DOHH2 (cell line): ENCODE measurements around the gene PRR14L.

Experiments
- H3F3A ChIP-seq: fragments of 200-600 bp; sonication (generic), shearing (Covaris generic); 2 replicates; pipeline ENCODE4 v1.6.0; 2016; ENCODE audit warnings: antibody characterized with exemption, mild to moderate bottlenecking; ENCODE audit not compliant: control insufficient read depth, insufficient read depth
- H3K27ac ChIP-seq: fragments of 200-600 bp; sonication (generic); 2 replicates; pipeline ENCODE4 v1.5.1; 2014; ENCODE audit warnings: low read depth, mild to moderate bottlenecking, low read length, moderate library complexity
- H3K27me3 ChIP-seq: fragments of 200-600 bp; sonication (generic); 2 replicates; pipeline ENCODE4 v1.6.1; 2014; ENCODE audit warnings: mild to moderate bottlenecking, low read length, mixed read lengths; ENCODE audit not compliant: control insufficient read depth
- H3K36me3 ChIP-seq: fragments of 200-600 bp; sonication (generic); 2 replicates; pipeline ENCODE4 v1.6.1; 2014; ENCODE audit warnings: mild to moderate bottlenecking, low read length, moderate library complexity, mixed read lengths; ENCODE audit not compliant: control insufficient read depth
- H3K4me1 ChIP-seq: fragments of 200-600 bp; sonication (generic); 2 replicates; pipeline ENCODE4 v1.6.1; 2014; ENCODE audit warnings: mild to moderate bottlenecking, low read length, mixed read lengths; ENCODE audit not compliant: control insufficient read depth
- H3K4me2 ChIP-seq: fragments of 200-600 bp; sonication (generic); 2 replicates; pipeline ENCODE4 v1.6.0; 2014; ENCODE audit warnings: mild to moderate bottlenecking, low read length, moderate library complexity
- H3K4me3 ChIP-seq: fragments of 200-600 bp; sonication (generic); 2 replicates; pipeline ENCODE4 v1.5.1; 2014; ENCODE audit warnings: mild to moderate bottlenecking, low read length, mixed read lengths
- H3K79me2 ChIP-seq: fragments of 200-600 bp; sonication (generic); 2 replicates; pipeline ENCODE4 v1.6.1; 2014; ENCODE audit warnings: mild to moderate bottlenecking, low read length, mixed read lengths; ENCODE audit not compliant: control insufficient read depth
- H3K9me2 ChIP-seq: fragments of 200-600 bp; sonication (generic); replicated peaks from 2 replicates; pipeline ENCODE4 v1.6.1; 2014; ENCODE audit warnings: mild to moderate bottlenecking, low read length, mixed read lengths; ENCODE audit not compliant: control insufficient read depth
- H3K9me3 ChIP-seq: fragments of 200-600 bp; sonication (generic); 2 replicates; pipeline ENCODE4 v1.6.1; 2014; ENCODE audit warnings: antibody characterized with exemption, low read length, mixed read lengths; ENCODE audit not compliant: control insufficient read depth, insufficient read depth
- H4K20me1 ChIP-seq: fragments of 200-600 bp; sonication (generic); 2 replicates; pipeline ENCODE4 v1.6.0; 2014; ENCODE audit warnings: low read depth, mild to moderate bottlenecking, antibody characterized with exemption, low read length, moderate library complexity; ENCODE audit not compliant: control insufficient read depth, insufficient read depth
- EZH2phosphoT487 ChIP-seq: fragments of 200-600 bp; sonication (generic); IDR thresholded peaks from 2 replicates; pipeline ENCODE4 v1.6.1; 2017; ENCODE audit warnings: borderline replicate concordance, mild to moderate bottlenecking, antibody characterized with exemption, low read length, moderate library complexity, mixed read lengths
- TF ChIP-seq, protein P1 (sequence below): fragments of 200-600 bp; sonication (generic); IDR thresholded peaks from one replicate; pipeline ENCODE4 v1.5.1; 2014; ENCODE audit warnings: antibody characterized with exemption, mild to moderate bottlenecking, low read depth, low read length; ENCODE audit not compliant: poor library complexity, severe bottlenecking

The PRR14L gene

DNA sequence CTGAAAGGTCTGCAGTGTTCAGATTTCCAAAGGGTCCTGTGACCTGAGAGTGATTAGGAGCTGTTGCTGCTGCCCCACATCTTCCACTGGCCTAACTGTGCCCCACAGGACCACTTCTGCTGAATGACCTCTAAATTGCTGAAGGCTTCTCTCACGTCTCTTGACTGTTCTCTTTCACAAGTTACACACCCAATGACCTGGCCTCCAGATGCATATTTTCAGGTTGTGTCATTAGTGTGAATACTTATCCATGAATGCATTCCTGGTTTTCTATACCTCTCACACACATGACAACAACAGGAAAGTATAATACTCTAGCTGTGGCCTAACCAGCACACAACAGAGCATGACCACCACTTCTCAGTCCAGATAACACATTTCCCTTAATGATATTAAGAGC, 15.4 kb downstream of the PRR14L start:
- no peak overlapping the region for H3K27ac ChIP-seq
- no peak overlapping the region for H3K4me3 ChIP-seq
- peaks cover 96% of the 10 kb centered on the region for H3K79me2 ChIP-seq
- H3K4me1 ChIP-seq, result no peaks in the 10 kb centered on the region
- TF ChIP-seq, protein P1, sequence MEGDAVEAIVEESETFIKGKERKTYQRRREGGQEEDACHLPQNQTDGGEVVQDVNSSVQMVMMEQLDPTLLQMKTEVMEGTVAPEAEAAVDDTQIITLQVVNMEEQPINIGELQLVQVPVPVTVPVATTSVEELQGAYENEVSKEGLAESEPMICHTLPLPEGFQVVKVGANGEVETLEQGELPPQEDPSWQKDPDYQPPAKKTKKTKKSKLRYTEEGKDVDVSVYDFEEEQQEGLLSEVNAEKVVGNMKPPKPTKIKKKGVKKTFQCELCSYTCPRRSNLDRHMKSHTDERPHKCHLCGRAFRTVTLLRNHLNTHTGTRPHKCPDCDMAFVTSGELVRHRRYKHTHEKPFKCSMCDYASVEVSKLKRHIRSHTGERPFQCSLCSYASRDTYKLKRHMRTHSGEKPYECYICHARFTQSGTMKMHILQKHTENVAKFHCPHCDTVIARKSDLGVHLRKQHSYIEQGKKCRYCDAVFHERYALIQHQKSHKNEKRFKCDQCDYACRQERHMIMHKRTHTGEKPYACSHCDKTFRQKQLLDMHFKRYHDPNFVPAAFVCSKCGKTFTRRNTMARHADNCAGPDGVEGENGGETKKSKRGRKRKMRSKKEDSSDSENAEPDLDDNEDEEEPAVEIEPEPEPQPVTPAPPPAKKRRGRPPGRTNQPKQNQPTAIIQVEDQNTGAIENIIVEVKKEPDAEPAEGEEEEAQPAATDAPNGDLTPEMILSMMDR, result no peak
- no peak for TF ChIP-seq EZH2phosphoT487
- H4K20me1 ChIP-seq, result peaks cover 7% of the 10 kb centered on the region; the same call in 1 of the 2 replicates
- no peaks in the 10 kb centered on the region for H3K9me3 ChIP-seq
- H3K9me2 ChIP-seq, result no peaks in the 10 kb centered on the region
- H3K27me3 ChIP-seq, result no peaks in the 10 kb centered on the region
- peaks cover 68% of the 10 kb centered on the region for H3K36me3 ChIP-seq
- no peak overlapping the region for H3K4me2 ChIP-seq
- H3F3A ChIP-seq, result no peaks in the 10 kb centered on the region

DNA sequence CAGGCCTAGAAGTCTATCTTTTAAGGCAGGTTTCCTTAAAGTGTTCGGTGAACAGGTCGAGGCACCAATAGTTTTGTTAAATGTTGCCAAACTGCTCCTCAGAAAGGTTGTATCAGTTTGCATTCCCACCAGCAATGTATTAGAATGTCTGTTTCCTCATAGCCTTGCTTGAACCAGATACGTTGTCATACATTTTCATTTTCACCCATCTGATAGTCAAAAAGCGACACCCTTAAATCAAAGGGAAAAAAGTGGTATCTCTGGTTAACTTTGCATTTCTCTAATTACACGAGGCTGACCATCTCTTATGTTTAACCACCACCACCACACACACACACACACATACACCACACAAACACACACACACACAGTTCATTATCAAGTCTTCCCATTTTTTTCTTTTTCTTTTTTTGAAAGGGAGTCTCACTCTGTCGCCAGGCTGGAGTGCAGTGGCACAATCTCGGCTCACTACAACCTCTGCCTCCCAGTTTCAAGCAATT, 16.3 kb downstream of the PRR14L start:
- H4K20me1 ChIP-seq, result peaks cover 7% of the 10 kb centered on the region; the same call in 1 of the 2 replicates
- H3K27me3 ChIP-seq, result no peaks in the 10 kb centered on the region
- peaks cover 96% of the 10 kb centered on the region for H3K79me2 ChIP-seq
- peaks cover 63% of the 10 kb centered on the region for H3K36me3 ChIP-seq
- H3K9me3 ChIP-seq, result no peaks in the 10 kb centered on the region
- no peak for TF ChIP-seq EZH2phosphoT487
- TF ChIP-seq, protein P1, result no peak
- no peaks in the 10 kb centered on the region for H3F3A ChIP-seq
- no peak overlapping the region for H3K27ac ChIP-seq
- no peak overlapping the region for H3K4me3 ChIP-seq
- H3K4me2 ChIP-seq, result no peak overlapping the region
- no peaks in the 10 kb centered on the region for H3K4me1 ChIP-seq
- H3K9me2 ChIP-seq, result no peaks in the 10 kb centered on the region

DNA sequence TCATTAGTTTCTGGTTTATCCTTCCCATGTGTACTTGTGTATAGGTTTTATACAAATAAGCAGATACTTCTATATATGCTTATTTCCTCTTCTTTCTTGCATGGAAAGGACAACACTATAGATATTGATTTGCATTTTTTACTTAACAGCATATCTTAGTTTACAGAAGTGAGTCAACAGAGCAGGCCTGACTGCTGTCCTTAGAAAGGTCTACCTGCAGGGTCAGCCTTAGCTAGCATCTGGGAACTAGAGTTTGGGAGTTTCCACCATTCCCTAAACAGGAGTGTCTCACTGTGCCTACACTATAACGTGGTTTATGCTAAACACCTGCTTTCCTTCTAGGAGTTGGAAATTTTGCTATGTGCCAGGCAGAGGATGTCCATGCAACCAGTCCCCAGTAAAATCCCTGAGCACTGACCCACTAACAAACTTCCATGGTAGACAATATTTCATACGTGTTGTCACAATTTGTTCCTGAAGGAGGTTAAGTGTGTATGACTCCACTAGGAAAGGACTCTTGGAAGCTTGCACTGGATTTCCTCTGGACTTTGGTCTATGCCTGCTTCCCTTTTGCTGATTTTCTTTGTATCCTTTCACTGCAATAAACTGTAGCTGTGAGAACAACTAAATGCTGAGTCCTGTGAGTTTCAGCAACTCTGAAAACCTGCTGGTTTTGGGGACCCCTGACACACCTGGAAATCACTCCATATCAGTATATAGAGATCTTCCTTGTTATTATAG, 17.7 kb downstream of the PRR14L start:
- Histone ChIP-seq H3K79me2 (peaks cover 95% of the 10 kb centered on the region), H3K4me1 (no peaks in the 10 kb centered on the region), H3K27ac (no peak overlapping the region), H3K9me2 (no peaks in the 10 kb centered on the region), H3F3A (no peaks in the 10 kb centered on the region), H3K4me2 (no peak overlapping the region), H3K36me3 (peaks cover 56% of the 10 kb centered on the region), H3K9me3 (no peaks in the 10 kb centered on the region), H3K27me3 (no peaks in the 10 kb centered on the region), H3K4me3 (no peak overlapping the region), H4K20me1 (0 out of 2 replicates have a peak, but pooled peaks cover 7% of the 10 kb centered on the region)
- TF ChIP-seq, protein P1, result no peak
- TF ChIP-seq EZH2phosphoT487, result no peak
